B cell (primary cell): Measurements from ENCODE around the gene MUC20.

Experiments
- CTCF ChIP-seq: fragments of 200-600 bp; IDR thresholded peaks from one replicate; pipeline ENCODE4 v1.8.0; 2022; ENCODE audit warnings: antibody characterized with exemption, mild to moderate bottlenecking
- EZH2 ChIP-seq: IDR thresholded peaks from 2 replicates; pipeline ENCODE4 v1.6.1; 2012; ENCODE audit warnings: borderline replicate concordance, low read depth, mild to moderate bottlenecking, moderate library complexity, low read length; ENCODE audit not compliant: insufficient read depth, poor library complexity, severe bottlenecking

- TF ChIP-seq CTCF (no peak), EZH2 (no peak)
These were observed 5.6 kb upstream of the MUC20 start for GRCh38 chr3:195715134-195715533.
